PFSK-1 (cell line): ENCODE measurements around the gene CUTA.
A peak's percentile ranks its signal among the peaks of the same experiment; 100 is the strongest.

Experiments
- FOXP2 ChIP-seq: optimal IDR thresholded peaks from 2 replicates; pipeline ENCODE3; 2011; ENCODE audit warnings: borderline replicate concordance, control low read depth, inconsistent platforms; ENCODE audit not compliant: insufficient read depth; ENCODE audit errors: extremely low read length, extremely low read depth
- POLR2AphosphoS5 ChIP-seq: IDR thresholded peaks from 2 replicates; pipeline ENCODE4 v1.6.1; 2012; ENCODE audit warnings: low read depth, mild to moderate bottlenecking, control low read depth, low read length, moderate library complexity
- SIN3A ChIP-seq: IDR thresholded peaks from 2 replicates; pipeline ENCODE4 v1.6.1; 2012; ENCODE audit warnings: mild to moderate bottlenecking, low read length, moderate library complexity, borderline replicate concordance; ENCODE audit not compliant: insufficient read depth
- TAF1 ChIP-seq: IDR thresholded peaks from 2 replicates; pipeline ENCODE4 v1.6.1; 2012; ENCODE audit warnings: low read length, control low read depth, borderline replicate concordance; ENCODE audit not compliant: insufficient read depth
- TF ChIP-seq, protein P1 (sequence below), 2 experiments: IDR thresholded peaks; 2 replicates each; pipeline versions ENCODE4 v1.6.1 to v1.8.0; 2011 to 2012; ENCODE audit warnings: low read depth in 2 of 2, low read length in 2 of 2, control low read depth in 1 of 2, inconsistent platforms in 1 of 2, mild to moderate bottlenecking in 1 of 2, moderate library complexity in 1 of 2; ENCODE audit not compliant: insufficient read depth in 1 of 2

CUTA gene

DNA sequence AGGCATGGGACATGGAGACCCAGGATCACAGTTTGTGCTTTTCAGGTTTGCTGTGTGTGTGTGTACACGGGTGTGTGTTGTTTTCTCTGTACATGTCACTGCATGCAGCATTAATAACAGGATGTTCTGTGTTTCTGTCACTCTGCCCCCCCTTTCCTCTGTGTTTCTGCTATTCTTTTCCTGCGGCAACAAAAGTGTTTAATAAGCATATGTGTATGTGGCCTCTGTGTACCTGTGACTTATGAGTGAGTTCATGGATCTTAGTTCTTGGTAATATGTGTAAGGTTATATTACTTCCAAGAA, 11.8 kb upstream of the CUTA start:
- TF ChIP-seq, protein P1, sequence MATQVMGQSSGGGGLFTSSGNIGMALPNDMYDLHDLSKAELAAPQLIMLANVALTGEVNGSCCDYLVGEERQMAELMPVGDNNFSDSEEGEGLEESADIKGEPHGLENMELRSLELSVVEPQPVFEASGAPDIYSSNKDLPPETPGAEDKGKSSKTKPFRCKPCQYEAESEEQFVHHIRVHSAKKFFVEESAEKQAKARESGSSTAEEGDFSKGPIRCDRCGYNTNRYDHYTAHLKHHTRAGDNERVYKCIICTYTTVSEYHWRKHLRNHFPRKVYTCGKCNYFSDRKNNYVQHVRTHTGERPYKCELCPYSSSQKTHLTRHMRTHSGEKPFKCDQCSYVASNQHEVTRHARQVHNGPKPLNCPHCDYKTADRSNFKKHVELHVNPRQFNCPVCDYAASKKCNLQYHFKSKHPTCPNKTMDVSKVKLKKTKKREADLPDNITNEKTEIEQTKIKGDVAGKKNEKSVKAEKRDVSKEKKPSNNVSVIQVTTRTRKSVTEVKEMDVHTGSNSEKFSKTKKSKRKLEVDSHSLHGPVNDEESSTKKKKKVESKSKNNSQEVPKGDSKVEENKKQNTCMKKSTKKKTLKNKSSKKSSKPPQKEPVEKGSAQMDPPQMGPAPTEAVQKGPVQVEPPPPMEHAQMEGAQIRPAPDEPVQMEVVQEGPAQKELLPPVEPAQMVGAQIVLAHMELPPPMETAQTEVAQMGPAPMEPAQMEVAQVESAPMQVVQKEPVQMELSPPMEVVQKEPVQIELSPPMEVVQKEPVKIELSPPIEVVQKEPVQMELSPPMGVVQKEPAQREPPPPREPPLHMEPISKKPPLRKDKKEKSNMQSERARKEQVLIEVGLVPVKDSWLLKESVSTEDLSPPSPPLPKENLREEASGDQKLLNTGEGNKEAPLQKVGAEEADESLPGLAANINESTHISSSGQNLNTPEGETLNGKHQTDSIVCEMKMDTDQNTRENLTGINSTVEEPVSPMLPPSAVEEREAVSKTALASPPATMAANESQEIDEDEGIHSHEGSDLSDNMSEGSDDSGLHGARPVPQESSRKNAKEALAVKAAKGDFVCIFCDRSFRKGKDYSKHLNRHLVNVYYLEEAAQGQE (IDR thresholded peaks at IDR 0.05; ENCODE audit: insufficient read depth in 1 of 2, low read depth in 2 of 2, low read length in 2 of 2) = no peak
- no peak for TF ChIP-seq FOXP2
- no peak for TF ChIP-seq SIN3A
- TF ChIP-seq POLR2AphosphoS5 = no peak
- TF ChIP-seq TAF1 = no peak

DNA sequence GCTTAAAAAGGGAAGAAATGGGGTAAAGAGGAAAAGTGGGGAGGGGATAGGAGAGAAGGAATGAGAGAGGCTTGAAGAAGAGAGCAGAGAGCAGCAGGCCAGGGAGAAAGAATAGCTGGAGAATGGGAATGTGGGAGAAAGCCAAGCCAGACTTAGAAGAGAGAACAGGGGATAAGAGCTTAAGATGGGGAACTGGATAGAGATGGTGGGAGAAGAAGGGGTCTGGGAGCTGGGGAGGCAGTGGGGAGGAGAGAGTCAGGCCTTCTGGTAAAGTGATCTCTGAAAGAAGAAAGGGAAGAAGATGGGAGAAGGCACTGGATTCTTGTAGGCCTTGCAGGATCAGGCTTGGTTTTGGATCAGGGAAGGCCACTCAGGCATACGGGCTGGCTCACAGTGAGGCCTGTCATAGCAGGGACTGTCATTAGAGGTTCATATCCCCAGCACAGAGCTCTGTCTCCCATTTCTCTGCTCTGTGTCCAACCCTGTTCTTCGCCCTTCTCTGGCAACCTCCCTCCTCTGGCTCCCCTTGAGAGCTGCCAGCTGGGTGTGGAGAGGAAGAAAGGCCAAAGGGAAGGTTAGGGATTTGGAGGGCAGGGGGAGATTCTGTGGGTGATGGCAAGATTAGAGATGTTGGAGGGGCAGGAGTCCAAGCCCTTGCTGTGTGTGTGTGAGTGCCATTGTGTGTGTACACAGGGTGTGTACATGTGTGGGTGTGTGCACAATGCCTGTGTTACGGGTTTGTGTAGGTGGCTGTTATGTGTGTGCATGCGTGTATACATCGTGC, 11.3 kb upstream of the CUTA start:
- TF ChIP-seq POLR2AphosphoS5 (no peak), FOXP2 (no peak), TAF1 (no peak), SIN3A (no peak)
- TF ChIP-seq, protein P1 (IDR thresholded peaks at IDR 0.05; ENCODE audit: insufficient read depth in 1 of 2, low read depth in 2 of 2, low read length in 2 of 2) = no peak

DNA sequence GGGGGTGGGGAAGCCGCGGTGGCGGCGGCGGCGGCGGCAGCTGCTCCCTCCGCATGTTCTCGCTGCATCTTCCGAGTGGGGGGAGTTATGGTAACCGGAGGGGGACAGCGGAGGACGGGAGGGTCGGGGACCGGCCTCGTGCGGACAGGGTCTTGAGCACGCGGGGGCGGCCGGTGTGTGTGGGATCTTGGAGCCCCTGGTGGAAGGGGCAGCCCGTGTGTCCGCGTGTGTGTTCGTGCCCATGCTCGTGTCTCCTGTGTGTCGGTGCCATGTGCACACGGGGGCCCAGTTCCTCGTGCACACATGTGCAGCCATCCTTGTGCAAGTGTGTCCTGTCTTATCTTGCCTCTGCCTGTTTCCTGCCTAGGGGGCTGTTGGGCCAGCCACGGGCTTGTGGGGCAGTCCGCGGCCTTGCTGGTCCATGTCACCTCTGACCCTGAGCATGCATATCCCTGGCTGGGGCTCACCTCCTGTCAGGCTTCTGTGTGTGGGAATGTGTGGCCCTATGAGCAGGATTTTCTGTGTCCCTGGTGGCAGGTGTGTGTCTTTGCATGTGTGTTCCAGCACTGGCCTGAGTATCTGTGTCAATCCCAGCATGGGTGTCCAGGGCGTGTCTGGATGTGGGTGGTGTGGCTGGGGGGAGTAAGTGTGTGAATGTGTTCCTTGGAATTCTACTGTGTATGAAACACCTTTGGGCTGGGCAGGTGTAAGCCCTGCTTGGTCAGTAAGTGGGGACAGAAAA, 10.5 kb upstream of the CUTA start:
- no peak for TF ChIP-seq SIN3A

DNA sequence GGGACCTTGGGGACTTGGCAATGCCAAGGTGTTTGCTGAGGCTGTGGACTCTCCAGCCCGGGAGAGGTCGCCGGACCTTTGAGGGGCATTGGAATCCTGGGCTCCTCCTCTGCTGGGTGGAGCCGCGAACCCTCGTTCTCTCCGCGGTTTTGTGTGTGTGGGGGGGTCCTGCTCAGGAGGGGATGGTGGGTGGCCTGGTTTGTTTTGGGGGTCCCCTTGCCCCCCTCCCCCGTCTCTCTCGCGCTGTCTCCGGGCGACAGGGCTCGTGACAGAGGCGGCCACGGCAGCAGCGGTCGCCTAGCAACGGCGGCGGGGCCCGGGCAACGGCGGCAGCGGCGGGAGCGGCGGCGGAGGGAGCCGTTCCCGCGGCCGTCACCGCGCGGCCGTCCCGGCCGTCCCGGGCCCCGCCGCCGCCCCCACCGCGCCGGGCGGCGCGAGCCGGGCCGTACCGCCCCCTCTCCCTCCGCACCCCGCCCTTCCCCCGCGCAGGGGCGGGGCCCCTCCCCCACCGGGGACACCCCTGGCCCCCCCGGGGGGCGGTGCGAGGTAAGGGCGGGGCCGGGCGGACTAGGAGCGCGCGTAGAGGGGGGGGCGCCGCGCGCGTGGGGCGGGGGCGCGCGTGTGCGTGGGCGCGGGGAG, 9.8 kb upstream of the CUTA start:
- TF ChIP-seq POLR2AphosphoS5 (no peak), SIN3A (0 out of 2 replicates have a peak, but pooled peaks have one; percentile 51)

DNA sequence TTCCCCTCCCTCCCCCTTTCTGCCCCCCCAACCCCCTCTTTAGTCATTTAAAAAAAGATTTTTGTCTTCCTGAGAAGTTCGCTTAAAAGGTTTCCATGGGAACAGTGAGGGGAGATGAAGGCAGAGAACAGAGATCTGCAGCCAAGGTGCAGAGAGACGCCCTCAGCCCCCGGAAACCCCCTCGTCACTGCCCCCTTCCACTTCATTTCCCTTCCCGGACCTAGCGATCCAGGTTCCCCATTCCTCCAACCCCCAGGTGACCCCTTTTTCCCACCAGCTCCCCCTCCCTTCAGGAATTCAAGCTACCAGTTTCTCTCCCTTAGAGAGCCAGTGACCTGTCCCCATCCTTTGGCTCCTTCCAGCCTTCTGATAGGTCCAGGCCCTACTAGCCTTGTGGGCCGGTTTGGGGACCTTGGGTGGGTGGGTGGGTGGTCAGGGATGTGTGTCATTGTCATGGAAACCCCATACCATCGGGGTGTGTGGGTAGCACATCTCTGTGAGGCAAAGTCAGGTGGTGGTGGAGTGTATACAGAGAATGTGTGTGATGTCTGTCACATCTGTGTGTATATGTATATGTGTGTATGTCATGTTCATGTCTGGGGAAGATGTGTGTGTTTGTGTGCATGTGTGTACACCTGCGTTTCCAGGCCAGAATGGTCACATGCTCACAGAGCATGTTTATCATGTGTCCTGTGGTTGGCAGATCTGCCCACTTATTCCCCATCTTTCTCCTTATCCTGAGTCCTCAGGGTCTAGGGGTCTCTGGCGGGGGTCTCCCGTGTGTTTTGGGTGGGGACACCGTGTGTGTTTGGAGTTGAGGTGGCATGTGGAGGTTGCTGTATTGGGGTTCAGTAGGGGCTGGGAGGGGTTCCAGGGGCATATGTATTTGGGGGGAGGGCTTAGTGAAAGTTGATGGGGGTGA, 8.9 kb upstream of the CUTA start:
- TF ChIP-seq POLR2AphosphoS5 = no peak

DNA sequence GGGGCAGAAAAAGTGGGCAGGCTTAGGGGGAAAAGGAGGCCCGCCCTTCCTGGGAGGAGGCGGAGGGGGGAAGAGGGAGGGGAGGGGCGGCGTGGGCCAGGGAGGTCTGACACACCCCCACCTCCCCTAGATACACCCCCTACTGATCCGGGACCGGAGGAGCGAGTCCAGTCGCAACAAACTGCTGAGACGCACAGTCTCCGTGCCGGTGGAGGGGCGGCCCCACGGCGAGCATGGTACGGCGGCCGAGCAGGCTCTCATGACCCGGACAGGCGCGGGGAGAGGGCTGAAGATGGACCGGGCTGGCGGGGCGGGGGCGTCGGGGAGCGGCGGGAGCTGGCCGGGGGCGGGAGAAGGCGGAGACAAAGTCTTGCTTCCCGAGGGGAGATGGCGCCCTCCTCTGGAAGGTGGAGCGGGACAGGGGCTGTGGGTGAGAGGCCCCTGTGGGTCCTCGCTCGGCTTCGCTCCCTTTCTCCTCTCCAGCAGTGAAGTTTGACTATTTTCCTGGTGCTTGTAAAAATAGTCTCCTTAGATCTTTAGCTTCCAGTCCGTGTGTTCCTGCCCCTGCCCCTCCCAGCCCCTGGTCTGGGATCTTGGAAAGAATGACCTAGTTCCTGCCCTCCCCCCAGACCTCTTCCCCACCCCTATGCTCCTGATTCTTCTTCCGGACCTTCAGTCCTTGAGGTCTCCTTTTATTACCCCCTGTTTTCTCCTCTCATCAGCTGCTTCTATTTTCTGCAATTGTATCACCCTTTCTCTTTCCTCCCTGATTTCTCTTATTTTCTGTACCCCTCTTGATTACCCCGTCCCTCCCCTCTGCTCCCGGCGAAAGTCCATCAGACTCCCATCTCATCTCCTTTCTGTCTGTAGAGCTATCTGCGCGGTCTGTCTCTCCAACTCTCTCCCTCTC, 8.0 kb upstream of the CUTA start:
- TF ChIP-seq, protein P1 (IDR thresholded peaks at IDR 0.05; ENCODE audit: insufficient read depth in 1 of 2, low read depth in 2 of 2, low read length in 2 of 2) = peak in 1 of 2 experiments; percentile 20; a peak in 1 of 4 replicates
- TF ChIP-seq TAF1 (0 out of 2 replicates have a peak, but pooled peaks have one; percentile 22), FOXP2 (no peak), SIN3A (peak; percentile 54; the same call in 1 of the 2 replicates), POLR2AphosphoS5 (peak; percentile 88)
